ENCODE data around the gene FMO5. TPM values are rescaled to one million over a fixed set of nuclear protein-coding genes. Genes with fewer than 3 reads are reported as not detected.

The FMO5 gene
- total and polyA plus RNA-seq, 10 of the 15 experiments (the other 5 are each of a cell fraction or from before 2014, with no cell fraction given) = 0.05 to 0.58 (median 0.19) TPM

- BruUV-seq (replicated peaks) = no TSS peak
- peak overlapping the region; percentile 75 for H3K4me2 ChIP-seq (ENCODE audit: control insufficient read depth, insufficient read depth)
- no peaks in the 10 kb centered on the region for H3K27me3 ChIP-seq (replicated peaks in 1 of 2; ENCODE audit: control insufficient read depth in 2 of 2, insufficient read depth in 2 of 2, low read length in 1 of 2)
- peak overlapping the region; percentile 76 for H3K4me3 ChIP-seq
- intact Hi-C loops (cut with micrococcal nuclease; ENCODE audit: unreplicated experiment) (loop anchor here (2.0 kb wide), 1 partner anchor 158 kb away; no protein-coding TSS in a partner anchor), in situ Hi-C loops (cut with MboI) (no loop called here)
- no peaks in the 10 kb centered on the region for H4K20me1 ChIP-seq (ENCODE audit: control insufficient read depth, insufficient read depth)
- DNase-seq (ENCODE audit: low read depth, low spot score) = no peak
- peak overlapping the region; percentile 70 for H3K27ac ChIP-seq (ENCODE audit: control insufficient read depth, insufficient read depth)
- H2AFZ ChIP-seq (ENCODE audit: control insufficient read depth, low read depth, low read length) = peak overlapping the region; percentile 86
- peaks cover 53% of the 10 kb centered on the region for H3K79me2 ChIP-seq (ENCODE audit: control insufficient read depth, insufficient read depth, low read length)
- H3K9me3 ChIP-seq (replicated peaks; ENCODE audit: control insufficient read depth, insufficient read depth, low read length) = no peaks in the 10 kb centered on the region
- H3K4me1 ChIP-seq (ENCODE audit: control insufficient read depth, insufficient read depth, low read length) = peaks cover 17% of the 10 kb centered on the region
- peak; percentile 32 for ATAC-seq
- 1% methylated on average over 30 of the region's 30 CpGs for WGBS (ENCODE audit: insufficient coverage, insufficient replicate concordance, low lambda C conversion rate, missing lambda C conversion rate)
- ChIA-PET POLR2A (interaction anchor here (1.2 to 1.6 kb wide), 2 partner anchors 74 to 158 kb away, joined by 3 to 4 read pairs; no protein-coding TSS in a partner anchor), SMC1A (ENCODE audit: uncharacterized antibody, unreplicated experiment) (interaction anchor here (0.7 to 2.6 kb wide), 6 partner anchors 11 to 159 kb away, joined by 3 to 12 read pairs (median 4); no protein-coding TSS in a partner anchor), CTCF (interaction anchor here (0.6 to 3.9 kb wide), 11 partner anchors 9 to 603 kb away, joined by 3 to 54 read pairs (median 4); partner anchors contain the start of gene PRKAB2), RAD21 (ENCODE audit: unreplicated experiment) (interaction anchor here (0.8 to 3.1 kb wide), 6 partner anchors 10 to 74 kb away, joined by 4 to 11 read pairs (median 6); partner anchors contain the start of genes FMO5 and PRKAB2)
- H3K9ac ChIP-seq (ENCODE audit: control insufficient read depth, insufficient read depth, low read length) = peak overlapping the region; percentile 80
- FAIRE-seq = no peak
- H3K36me3 ChIP-seq (ENCODE audit: control insufficient read depth in 2 of 2, insufficient read depth in 2 of 2, low read length in 1 of 2) = no peaks in the 10 kb centered on the region
- TF ChIP-seq ATF2 (IDR thresholded peaks at IDR 0.05; ENCODE audit: low read length) (no peak), ZNF592 (IDR thresholded peaks at IDR 0.05) (no peak), SREBF2 (IDR thresholded peaks at IDR 0.05; ENCODE audit: low read length) (no peak), POLR2AphosphoS5 (IDR thresholded peaks at IDR 0.05; ENCODE audit: low read length) (no peak), CEBPZ (IDR thresholded peaks at IDR 0.05; ENCODE audit: low read depth, low read length) (no peak), ZBTB11 (CRISPR knock-in tag; IDR thresholded peaks at IDR 0.05) (no peak), FOXK2 (IDR thresholded peaks at IDR 0.05) (no peak), EP300 (IDR thresholded peaks at IDR 0.05; ENCODE audit: borderline replicate concordance in 1 of 2, control insufficient read depth in 1 of 2, low read depth in 2 of 2, low read length in 2 of 2) (0 out of 4 replicates have a peak, but pooled peaks have one; percentile 2 to 26), NFYB (IDR thresholded peaks at IDR 0.05; ENCODE audit: insufficient read depth, low read depth, low read length) (no peak), RFX5 (IDR thresholded peaks at IDR 0.05; ENCODE audit: low read depth, low read length) (no peak)
Observed at GRCh38 chr1:147243228-147243685, 18.1 kb upstream of the FMO5 start.

All from GM12878 (cell line).